Endothelial cell of coronary artery (primary cell): ENCODE measurements around the gene TPI1. TPM values are rescaled to one million over a fixed set of nuclear protein-coding genes. Genes with fewer than 3 reads are reported as not detected.

Source experiments
- total RNA-seq: library from RNA; depleted of rRNA; stranded (reverse); fragments of >200 nt; gene quantifications from 2 replicates; pipeline ENCODE4 v1.2.3, GENCODE V29; 2014

Gene TPI1
- 1,012 and 1,804 TPM in 2 replicates for total RNA-seq

GRCh38 chr12:6867413-6868210, at the start of gene TPI1:
Gene TPI1 (plus strand): TSS chr12:6867531. CDS start chr12:6867567, 36 bp downstream.

GRCh38 chr12:6821591-6822425, 45.5 kb upstream of the TPI1 start, which contains the start of gene GPR162:
Gene GPR162 (plus strand): TSS chr12:6821821. CDS start chr12:6823899, 2,078 bp downstream.

GRCh38 chr12:6827982-6828780, 39.1 kb upstream of the TPI1 start, which contains the start of gene P3H3:
Gene P3H3 (plus strand): TSS chr12:6828407. CDS start chr12:6828441, 34 bp downstream.

GRCh38 chr12:6840761-6841515, 26.4 kb upstream of the TPI1 start, which contains the start of gene GNB3:
Gene GNB3 (plus strand): TSS chr12:6840925. CDS start chr12:6841288, 363 bp downstream.

GRCh38 chr12:6851153-6851920, 16.0 kb upstream of the TPI1 start, which contains the start of gene CDCA3:
Gene CDCA3 (minus strand): TSS chr12:6851286. CDS start chr12:6850952, 334 bp downstream.

GRCh38 chr12:6851921-6852650, 15.2 kb upstream of the TPI1 start, which contains the start of gene USP5:
Gene USP5 (plus strand): TSS chr12:6852150. CDS start chr12:6852180, 30 bp downstream.

GRCh38 chr12:6873094-6874014, 6.0 kb downstream of the TPI1 start, which contains the start of gene SPSB2:
Gene SPSB2 (minus strand): TSS chr12:6873303. CDS start chr12:6872901, 402 bp downstream.

GRCh38 chr12:6904280-6905276, 37.2 kb downstream of the TPI1 start, which contains the start of gene LRRC23:
Gene LRRC23 (plus strand): TSS chr12:6904822. CDS start chr12:6905634, 812 bp downstream.

GRCh38 chr12:6914246-6914946, 47.1 kb downstream of the TPI1 start, which contains the start of gene ENO2:
Gene ENO2 (plus strand): TSS chr12:6914580. CDS start chr12:6915833, 1,253 bp downstream.

Other genes with a start within 250 kb of the TPI1 start
- not detected in 2 replicates for gene LPAR5, start 231.6 kb upstream of the TPI1 start, total RNA-seq
- 0.27 and 0.28 TPM in 2 replicates for gene ACRBP, start 220.1 kb upstream of the TPI1 start, total RNA-seq
- 32.6 and 35.5 TPM in 2 replicates for gene ING4, start 204.4 kb upstream of the TPI1 start, total RNA-seq
- gene ZNF384, start 178.2 kb upstream of the TPI1 start, total RNA-seq: 9.0 and 12.4 TPM in 2 replicates
- under 0.01 TPM in 1 of 2 replicates, not detected in the other for gene PIANP, start 166.7 kb upstream of the TPI1 start, total RNA-seq
- gene COPS7A, start 143.5 kb upstream of the TPI1 start, total RNA-seq: 41.5 and 63.7 TPM in 2 replicates
- gene MLF2, start 114.4 kb upstream of the TPI1 start, total RNA-seq: 78.1 and 83.2 TPM in 2 replicates
- gene PTMS, start 101.2 kb upstream of the TPI1 start, total RNA-seq: 78.6 and 93.1 TPM in 2 replicates
- gene LAG3, start 95.0 kb upstream of the TPI1 start, total RNA-seq: under 0.01 and 0.09 TPM in 2 replicates
- 0.09 TPM in 1 of 2 replicates, not detected in the other for gene CD4, start 78.0 kb upstream of the TPI1 start, total RNA-seq
- 6.4 and 10.2 TPM in 2 replicates for gene GPR162, start 45.7 kb upstream of the TPI1 start, total RNA-seq
- 57.4 and 81.5 TPM in 2 replicates for gene P3H3, start 39.1 kb upstream of the TPI1 start, total RNA-seq
- 1.3 and 1.5 TPM in 2 replicates for gene GNB3, start 26.6 kb upstream of the TPI1 start, total RNA-seq
- gene CDCA3, start 16.2 kb upstream of the TPI1 start, total RNA-seq: 5.0 and 14.8 TPM in 2 replicates
- gene USP5, start 15.4 kb upstream of the TPI1 start, total RNA-seq: 82.9 and 94.1 TPM in 2 replicates
- gene SPSB2, start 5.8 kb downstream of the TPI1 start, total RNA-seq: 3.2 and 3.5 TPM in 2 replicates
- gene LRRC23, start 37.3 kb downstream of the TPI1 start, total RNA-seq: 3.0 and 7.5 TPM in 2 replicates
- gene ENO2, start 47.0 kb downstream of the TPI1 start, total RNA-seq: 5.6 and 33.4 TPM in 2 replicates
- gene ATN1, start 60.4 kb downstream of the TPI1 start, total RNA-seq: 8.1 and 15.3 TPM in 2 replicates
- not detected in 2 replicates for gene RNU7-1, start 76.3 kb downstream of the TPI1 start, total RNA-seq
- 115 and 143 TPM in 2 replicates for gene C12orf57, start 76.5 kb downstream of the TPI1 start, total RNA-seq
- gene PTPN6, start 83.8 kb downstream of the TPI1 start, total RNA-seq: 0.09 and 0.19 TPM in 2 replicates
- gene PHB2, start 103.1 kb downstream of the TPI1 start, total RNA-seq: 143 and 181 TPM in 2 replicates
- gene EMG1, start 103.4 kb downstream of the TPI1 start, total RNA-seq: 37.2 and 38.7 TPM in 2 replicates
- gene LPCAT3, start 150.9 kb downstream of the TPI1 start, total RNA-seq: 4.5 and 5.4 TPM in 2 replicates
- gene C1S, start 193.2 kb downstream of the TPI1 start, total RNA-seq: 0.18 and 2.7 TPM in 2 replicates
- 1.2 and 2.4 TPM in 2 replicates for gene C1R, start 224.9 kb downstream of the TPI1 start, total RNA-seq
- 13.0 and 16.9 TPM in 2 replicates for gene C1RL, start 241.7 kb downstream of the TPI1 start, total RNA-seq